HG02852 (cell line): ENCODE data around the gene EARS2.
A peak's percentile ranks its signal among the peaks of the same experiment; 100 is the strongest.

Experiments
- ATAC-seq: cut with Tn5 transposase; IDR thresholded peaks from one replicate; pipeline ENCODE4 v1.9.1; 2021; ENCODE audit warnings: mild to moderate bottlenecking, moderate library complexity; ENCODE audit not compliant: unreplicated experiment

Gene EARS2

GRCh38 chr16:23508589-23509440, 48.3 kb downstream of the EARS2 start:
- no peak for ATAC-seq

- ATAC-seq, result no peak
These were observed 50.5 kb downstream of the EARS2 start for GRCh38 chr16:23506606-23506994.

GRCh38 chr16:23505671-23506605, 51.2 kb downstream of the EARS2 start:
- ATAC-seq, result no peak

- no peak for ATAC-seq
These were observed 51.9 kb downstream of the EARS2 start for GRCh38 chr16:23505180-23505665.

GRCh38 chr16:23504453-23505179, 52.5 kb downstream of the EARS2 start:
- peak; percentile 52 for ATAC-seq

GRCh38 chr16:23504076-23504452, 53.1 kb downstream of the EARS2 start:
- peak; percentile 10 for ATAC-seq

- ATAC-seq, result no peak
These were observed 54.7 kb downstream of the EARS2 start for GRCh38 chr16:23502466-23502865.

GRCh38 chr16:23501291-23501690, 55.9 kb downstream of the EARS2 start:
- ATAC-seq, result no peak

GRCh38 chr16:23500862-23501225, 56.3 kb downstream of the EARS2 start:
- no peak for ATAC-seq

- ATAC-seq, result no peak
These were observed 56.8 kb downstream of the EARS2 start for GRCh38 chr16:23500212-23500861.

- no peak for ATAC-seq
These were observed 57.3 kb downstream of the EARS2 start for GRCh38 chr16:23499801-23500200.

GRCh38 chr16:23498863-23499262, 58.3 kb downstream of the EARS2 start:
- no peak for ATAC-seq

GRCh38 chr16:23497543-23497868, 59.6 kb downstream of the EARS2 start:
- ATAC-seq, result no peak

- no peak for ATAC-seq
These were observed 60.2 kb downstream of the EARS2 start for GRCh38 chr16:23496821-23497542.

GRCh38 chr16:23495671-23496070, 61.5 kb downstream of the EARS2 start:
- ATAC-seq, result no peak

GRCh38 chr16:23494188-23494587, 63.0 kb downstream of the EARS2 start:
- no peak for ATAC-seq

- ATAC-seq, result no peak
These were observed 65.4 kb downstream of the EARS2 start for GRCh38 chr16:23491490-23492391.

- no peak for ATAC-seq
These were observed 70.7 kb downstream of the EARS2 start for GRCh38 chr16:23486480-23486879.

GRCh38 chr16:23485841-23486240, 71.3 kb downstream of the EARS2 start:
- no peak for ATAC-seq
